Gastrocnemius medialis (tissue), 4 donors: ENCODE data around the gene SLC12A9.

Experiments used
- CTCF ChIP-seq, 5 experiments: fragments of 450-650 bp in 3 of 5; fragments of 200-600 bp in 2 of 5; sonication (generic) in 2 of 5; IDR thresholded peaks in 4 of 5; conservative IDR thresholded peaks in 1 of 5; 1 replicate in 4 of 5; 2 replicates in 1 of 5; pipeline ENCODE4 v1.5.1; 2016 to 2019; ENCODE audit warnings: antibody characterized with exemption in 5 of 5, mild to moderate bottlenecking in 3 of 5, moderate library complexity in 3 of 5
- POLR2A ChIP-seq, 2 donors: fragments of 450-650 bp; IDR thresholded peaks; one replicate each; pipeline ENCODE4 v1.6.1; 2017; ENCODE audit warnings: antibody characterized with exemption in 2 of 2, mild to moderate bottlenecking in 2 of 2, moderate library complexity in 2 of 2

- no peak for TF ChIP-seq CTCF (IDR thresholded peaks at IDR 0.05 in 4 of 5, conservative IDR thresholded peaks at IDR 0.05 in 1 of 5)
- no peak for TF ChIP-seq POLR2A (IDR thresholded peaks at IDR 0.05)
Observed at GRCh38 chr7:100900978-100901377, 48.5 kb downstream of the SLC12A9 start.
